Smooth muscle cell (in vitro differentiated cells): ENCODE data around the gene TMEM132A. TPM values are rescaled to one million over a fixed set of nuclear protein-coding genes. Genes with fewer than 3 reads are reported as not detected.

Experiments
- DNase-seq: peaks from one replicate; lab custom pipeline; 2025; ENCODE audit not compliant: unreplicated experiment; lab: John Stamatoyannopoulos, UW
- H2AFZ ChIP-seq: fragments of 200-600 bp; sonication (generic); 2 replicates; pipeline ENCODE4 v1.6.0; 2016; ENCODE audit warnings: antibody characterized with exemption, low read depth, mild to moderate bottlenecking
- H3F3A ChIP-seq: fragments of 200-600 bp; sonication (generic); 2 replicates; pipeline ENCODE4 v1.6.0; 2017; ENCODE audit warnings: antibody characterized with exemption, low read depth
- H3K27ac ChIP-seq: fragments of 200-600 bp; sonication (generic); 2 replicates; pipeline ENCODE4 v1.5.1; 2016; ENCODE audit warnings: low read depth, mild to moderate bottlenecking
- H3K27me3 ChIP-seq: fragments of 200-600 bp; sonication (generic); 2 replicates; pipeline ENCODE4 v1.6.1; 2016; ENCODE audit warnings: low read depth, mild to moderate bottlenecking
- H3K36me3 ChIP-seq: fragments of 200-600 bp; sonication (generic); 2 replicates; pipeline ENCODE4 v1.5.1; 2016; ENCODE audit warnings: low read depth
- H3K4me1 ChIP-seq: fragments of 200-600 bp; sonication (generic); 2 replicates; pipeline ENCODE4 v1.5.1; 2016; ENCODE audit warnings: low read depth
- H3K4me2 ChIP-seq: fragments of 200-600 bp; sonication (generic); 2 replicates; pipeline ENCODE4 v1.6.0; 2016; ENCODE audit warnings: mild to moderate bottlenecking
- H3K4me3 ChIP-seq: fragments of 200-600 bp; sonication (generic); 2 replicates; pipeline ENCODE4 v1.5.1; 2016; ENCODE audit warnings: mild to moderate bottlenecking
- H3K79me2 ChIP-seq: fragments of 200-600 bp; sonication (generic); 2 replicates; pipeline ENCODE4 v1.6.0; 2016; ENCODE audit warnings: low read depth, mild to moderate bottlenecking
- H3K9ac ChIP-seq: fragments of 200-600 bp; sonication (generic); 2 replicates; pipeline ENCODE4 v1.6.0; 2016; ENCODE audit warnings: low read depth
- H3K9me3 ChIP-seq: fragments of 200-600 bp; sonication (generic); replicated peaks from 2 replicates; pipeline ENCODE4 v1.5.1; 2016; ENCODE audit warnings: low read depth
- H4K20me1 ChIP-seq: fragments of 200-600 bp; sonication (generic); 2 replicates; pipeline ENCODE4 v1.6.0; 2016; ENCODE audit warnings: low read depth
- CTCF ChIP-seq: fragments of 200-600 bp; sonication (generic); IDR thresholded peaks from 2 replicates; pipeline ENCODE4 v1.5.1; 2017; ENCODE audit warnings: borderline replicate concordance, mild to moderate bottlenecking, antibody characterized with exemption; ENCODE audit not compliant: insufficient read depth, poor library complexity, severe bottlenecking
- WGBS: methylation state at CpG from one replicate; pipeline ENCODE4 v1.1.7; 2016; ENCODE audit warnings: low lambda C conversion rate; 5-methylcytosine and 5-hydroxymethylcytosine counted together
- polyA plus RNA-seq: library from polyadenylated mRNA; unstranded; fragments of >200 nt; fragmentation: Nextera tagmentation; extraction: Ambion mirVana; gene quantifications from 2 replicates; pipeline ENCODE4 v1.2.1, GENCODE V29; 2016
- total RNA-seq: library from RNA; depleted of rRNA; stranded (reverse); fragments of >200 nt; gene quantifications from 2 replicates; pipeline ENCODE4 v1.2.3, GENCODE V29; 2014

The TMEM132A gene
- total and polyA plus RNA-seq, 2 experiments from 2014 or later: 40.7 to 91.3 TPM

GRCh38 chr11:60902625-60903024 is 21.6 kb upstream of the TMEM132A start:
- no peak for DNase-seq
- WGBS: 98% methylated on average over 11 of the region's 11 CpGs
- Histone ChIP-seq H2AFZ (no peak overlapping the region), H4K20me1 (peaks cover 37% of the 10 kb centered on the region), H3K4me3 (no peak overlapping the region), H3K9me3 (no peaks in the 10 kb centered on the region), H3K9ac (no peak overlapping the region), H3F3A (peaks cover 8% of the 10 kb centered on the region), H3K36me3 (peaks cover 7% of the 10 kb centered on the region), H3K4me2 (no peak overlapping the region), H3K27me3 (no peaks in the 10 kb centered on the region), H3K4me1 (peaks cover 6% of the 10 kb centered on the region), H3K27ac (no peak overlapping the region), H3K79me2 (peaks cover 25% of the 10 kb centered on the region)
- TF ChIP-seq CTCF: no peak

- WGBS: 70% methylated on average over 6 of the region's 6 CpGs
- Histone ChIP-seq H4K20me1 (peaks cover 33% of the 10 kb centered on the region), H3K27me3 (no peaks in the 10 kb centered on the region), H2AFZ (no peak overlapping the region), H3K4me2 (peak overlapping the region; percentile 89), H3K79me2 (peaks cover 25% of the 10 kb centered on the region), H3K9ac (peak overlapping the region; percentile 87), H3F3A (peaks cover 5% of the 10 kb centered on the region), H3K4me3 (peak overlapping the region; percentile 76), H3K9me3 (no peaks in the 10 kb centered on the region), H3K27ac (peak overlapping the region; percentile 85), H3K4me1 (peaks cover 6% of the 10 kb centered on the region), H3K36me3 (no peaks in the 10 kb centered on the region)
- TF ChIP-seq CTCF: no peak
- DNase-seq: no peak
Observed at GRCh38 chr11:60905047-60905446, 19.2 kb upstream of the TMEM132A start.

- no peaks in the 10 kb centered on the region for H3K9me3 ChIP-seq
- peaks cover 5% of the 10 kb centered on the region for H3F3A ChIP-seq
- H3K9ac ChIP-seq: peak overlapping the region; percentile 87
- peaks cover 5% of the 10 kb centered on the region for H3K27me3 ChIP-seq
- peaks cover 25% of the 10 kb centered on the region for H3K79me2 ChIP-seq
- no peak for TF ChIP-seq CTCF
- WGBS: 9% methylated on average over 16 of the region's 16 CpGs
- H3K4me3 ChIP-seq: peak overlapping the region; percentile 76
- H3K4me2 ChIP-seq: peak overlapping the region; percentile 89
- peaks cover 33% of the 10 kb centered on the region for H4K20me1 ChIP-seq
- peak overlapping the region; percentile 85 for H3K27ac ChIP-seq
- H3K36me3 ChIP-seq: no peaks in the 10 kb centered on the region
- H2AFZ ChIP-seq: peak overlapping the region; percentile 64
- no peak for DNase-seq
- H3K4me1 ChIP-seq: peaks cover 6% of the 10 kb centered on the region
Observed at GRCh38 chr11:60905551-60906113, 18.6 kb upstream of the TMEM132A start.
